HL-60/S4 (cell line): Measurements from ENCODE around the gene CC2D2B.

Experiments used
- in situ Hi-C: fragments of 300-500 bp; cut with MboI; formaldehyde crosslinking; loops from 2 replicates; pipeline ENCODE4 v1.14.3; 2022; ENCODE audit warnings: low sequenced_read_pairs

Gene CC2D2B

DNA sequence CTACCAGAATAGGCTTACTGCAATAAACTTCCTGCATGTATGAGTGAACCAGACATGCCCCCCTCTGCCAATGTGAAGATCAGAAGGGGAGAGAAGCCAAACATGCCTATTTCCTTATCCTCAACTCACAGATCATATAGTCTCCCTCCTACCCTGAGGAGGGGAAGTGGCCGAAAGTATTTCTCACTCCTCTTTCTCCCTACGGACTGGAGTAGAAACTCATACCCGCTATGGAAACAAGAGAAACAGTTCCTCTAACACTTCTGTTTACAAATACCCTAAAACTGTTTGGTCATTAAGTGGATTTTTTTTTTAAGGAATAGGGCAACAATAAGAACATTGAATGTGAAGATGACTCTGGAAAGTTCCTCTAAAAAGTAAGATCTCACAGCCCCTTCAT lies 167.0 kb downstream of the CC2D2B start:
- in situ Hi-C loops, result no loop called here

DNA sequence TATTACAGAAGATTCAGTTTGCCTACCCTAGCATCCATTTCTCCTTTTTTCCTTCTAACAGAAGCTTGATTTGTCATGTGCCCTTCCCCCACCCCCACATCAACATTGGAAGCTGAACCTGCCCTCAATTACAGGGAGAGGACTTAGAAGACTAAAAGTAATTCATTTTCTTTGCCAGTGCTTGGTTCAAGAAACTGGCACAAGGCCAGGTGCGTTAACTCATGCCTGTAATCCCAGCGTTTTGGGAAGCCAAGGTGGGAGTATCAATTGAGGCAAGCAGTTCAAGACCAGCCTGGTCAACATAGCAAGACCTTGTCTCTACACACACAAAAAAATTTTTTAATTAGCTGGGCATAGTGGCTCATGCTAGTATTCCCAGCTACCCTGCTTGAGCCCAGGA lies 168.2 kb downstream of the CC2D2B start:
- in situ Hi-C loops, result no loop called here

DNA sequence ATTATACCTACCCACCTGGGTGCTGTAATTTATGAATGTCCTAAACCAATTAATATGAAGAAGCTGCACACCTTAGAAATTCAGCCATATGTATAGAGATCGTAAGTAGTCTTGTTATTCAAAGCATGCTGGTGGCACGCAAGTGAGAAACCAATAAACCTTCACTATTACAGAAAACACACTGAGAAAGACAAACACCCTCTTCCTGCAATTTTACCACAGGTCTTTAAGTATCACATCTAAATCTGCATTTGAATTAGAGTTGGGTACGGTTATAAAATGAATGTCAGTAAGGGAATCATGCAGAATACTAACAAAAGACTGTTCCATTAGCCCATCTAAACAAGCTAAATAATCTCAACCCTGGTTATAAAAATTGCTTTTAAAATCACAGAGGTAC lies 169.4 kb downstream of the CC2D2B start:
- in situ Hi-C loops, result no loop called here

DNA sequence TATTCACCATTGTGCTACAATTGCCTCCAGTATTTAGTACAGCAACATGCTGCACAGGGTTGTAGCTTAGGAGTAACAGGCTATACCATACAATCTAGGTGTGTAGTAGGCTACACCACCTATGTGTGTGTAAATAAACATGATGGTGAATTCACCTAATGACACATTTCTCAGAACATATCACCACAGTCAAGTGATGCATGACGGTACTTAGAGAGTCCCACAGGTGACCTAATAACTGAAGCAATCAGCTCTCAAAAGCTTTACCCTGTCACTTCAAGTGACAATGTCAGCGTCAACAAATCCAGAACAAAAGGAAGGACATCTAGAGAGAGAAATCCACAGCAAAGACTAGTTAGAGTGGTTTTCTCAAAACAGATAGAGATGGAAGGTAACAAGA lies 174.4 kb downstream of the CC2D2B start:
- in situ Hi-C loops, result no loop called here
